ENCODE data around the gene TMEM114.
A peak's percentile ranks its signal among the peaks of the same experiment; 100 is the strongest.

The TMEM114 gene

DNA sequence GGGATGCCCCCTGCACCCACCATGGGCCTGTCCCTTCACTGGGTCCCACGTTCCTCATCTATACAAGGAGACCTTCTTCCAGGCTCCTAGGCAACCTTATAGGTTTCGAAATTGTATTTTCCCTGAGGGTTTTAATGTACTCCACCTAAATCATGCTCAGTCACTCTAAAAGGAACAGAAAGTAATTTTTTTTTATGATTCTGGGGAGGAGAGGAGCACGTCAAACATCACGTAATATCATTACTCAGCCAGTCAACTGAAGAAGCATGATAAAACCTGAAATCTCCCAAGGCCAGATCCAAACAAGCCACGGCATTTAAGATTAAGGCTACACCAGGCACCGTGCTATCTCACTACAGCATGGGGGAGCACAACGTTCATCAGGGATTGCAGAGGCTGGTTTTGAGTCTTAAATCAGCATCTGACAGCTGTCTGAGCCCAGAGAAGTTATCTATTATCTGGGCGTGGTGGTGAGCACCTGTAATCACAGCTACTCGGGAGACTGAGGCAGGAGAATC is 3.9 kb upstream of the TMEM114 start:
- H3K4me3 ChIP-seq (ENCODE audit: low read depth, low read length) = no peak overlapping the region
- DNase-seq (ENCODE audit: low read depth) = no peak
- TF ChIP-seq, protein P1, sequence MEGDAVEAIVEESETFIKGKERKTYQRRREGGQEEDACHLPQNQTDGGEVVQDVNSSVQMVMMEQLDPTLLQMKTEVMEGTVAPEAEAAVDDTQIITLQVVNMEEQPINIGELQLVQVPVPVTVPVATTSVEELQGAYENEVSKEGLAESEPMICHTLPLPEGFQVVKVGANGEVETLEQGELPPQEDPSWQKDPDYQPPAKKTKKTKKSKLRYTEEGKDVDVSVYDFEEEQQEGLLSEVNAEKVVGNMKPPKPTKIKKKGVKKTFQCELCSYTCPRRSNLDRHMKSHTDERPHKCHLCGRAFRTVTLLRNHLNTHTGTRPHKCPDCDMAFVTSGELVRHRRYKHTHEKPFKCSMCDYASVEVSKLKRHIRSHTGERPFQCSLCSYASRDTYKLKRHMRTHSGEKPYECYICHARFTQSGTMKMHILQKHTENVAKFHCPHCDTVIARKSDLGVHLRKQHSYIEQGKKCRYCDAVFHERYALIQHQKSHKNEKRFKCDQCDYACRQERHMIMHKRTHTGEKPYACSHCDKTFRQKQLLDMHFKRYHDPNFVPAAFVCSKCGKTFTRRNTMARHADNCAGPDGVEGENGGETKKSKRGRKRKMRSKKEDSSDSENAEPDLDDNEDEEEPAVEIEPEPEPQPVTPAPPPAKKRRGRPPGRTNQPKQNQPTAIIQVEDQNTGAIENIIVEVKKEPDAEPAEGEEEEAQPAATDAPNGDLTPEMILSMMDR (conservative IDR thresholded peaks at IDR 0.05; ENCODE audit: low read depth, low read length) = no peak

DNA sequence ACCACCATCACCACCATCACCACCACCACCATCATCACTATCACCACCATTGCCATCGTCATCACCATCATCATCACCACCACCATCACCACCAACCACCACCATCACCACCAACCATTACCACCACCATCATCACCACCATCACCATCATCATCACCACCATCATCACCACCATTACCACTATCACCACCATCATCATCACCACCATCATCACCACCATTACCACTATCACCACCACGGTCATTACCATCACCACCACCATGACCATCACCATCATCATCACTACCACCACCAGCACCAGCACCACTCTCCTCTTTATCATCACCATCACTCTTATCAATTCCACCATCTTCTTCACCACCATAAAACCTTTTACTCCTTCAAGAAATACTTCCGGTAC is 1.1 kb upstream of the TMEM114 start:
- H3K4me3 ChIP-seq (ENCODE audit: low read depth, low read length) = no peak overlapping the region
- TF ChIP-seq, protein P1 (conservative IDR thresholded peaks at IDR 0.05; ENCODE audit: low read depth, low read length) = no peak
- no peak for DNase-seq (ENCODE audit: low read depth)

DNA sequence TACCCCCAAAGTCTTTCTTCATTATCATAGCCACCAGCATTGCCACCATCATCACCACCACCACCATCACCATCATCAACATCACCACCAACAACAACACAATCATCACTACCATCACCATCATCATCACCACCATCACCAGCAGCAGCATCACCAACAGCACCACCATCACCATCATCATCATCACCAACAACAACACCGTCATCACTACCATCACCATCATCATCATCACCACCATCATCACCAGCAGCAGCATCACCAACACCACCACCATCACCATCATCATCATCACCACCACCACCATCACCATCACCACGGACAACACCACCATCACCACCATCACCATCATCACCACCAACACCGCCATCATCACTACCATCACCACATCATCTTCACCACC is 500 bp upstream of the TMEM114 start:
- TF ChIP-seq, protein P1 (conservative IDR thresholded peaks at IDR 0.05; ENCODE audit: low read depth, low read length) = no peak
- H3K4me3 ChIP-seq (ENCODE audit: low read depth, low read length) = no peak overlapping the region
- DNase-seq (ENCODE audit: low read depth) = no peak

DNA sequence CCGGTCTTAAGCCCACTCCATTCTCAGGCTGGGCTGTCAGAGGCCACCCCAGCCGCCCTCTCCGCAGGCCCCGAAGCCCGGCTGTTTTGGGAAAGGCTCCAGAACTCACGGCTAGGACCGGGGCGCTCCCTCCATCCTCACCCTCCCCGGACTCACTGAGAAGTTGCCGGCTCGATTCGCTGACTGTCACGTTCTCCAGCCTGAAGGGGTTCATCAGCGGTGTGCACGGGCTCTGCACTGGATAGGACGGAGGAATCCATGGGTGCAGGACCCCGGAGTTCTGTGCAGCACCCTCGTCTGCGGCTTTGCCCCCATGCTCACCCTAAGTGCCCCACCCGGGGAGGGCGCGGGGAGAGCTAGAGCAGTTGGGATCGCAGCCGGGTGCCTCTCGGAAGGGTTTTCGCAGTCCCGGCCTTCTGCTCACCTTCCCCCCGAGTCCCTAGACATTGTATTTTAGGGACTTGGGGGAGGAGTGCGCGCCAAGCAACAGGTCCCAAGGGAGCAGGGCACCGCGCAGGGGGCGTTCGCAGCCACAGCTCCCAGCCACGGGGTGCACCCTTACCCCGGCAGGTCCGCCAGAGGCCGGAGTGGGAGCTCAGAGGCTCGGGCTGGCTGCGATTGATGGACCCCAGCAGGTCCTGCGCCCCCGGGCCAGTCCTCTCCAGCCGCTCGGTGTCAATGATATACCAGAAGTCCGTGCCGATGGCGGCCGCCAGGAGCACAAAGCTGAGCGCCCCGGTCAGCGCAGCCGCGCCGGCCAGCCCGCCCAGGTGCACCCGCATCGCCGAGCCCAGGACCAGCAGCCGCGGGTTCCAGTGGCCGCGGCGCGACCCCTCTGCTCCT is 1.0 kb downstream of the TMEM114 start:
- no peak for DNase-seq (ENCODE audit: low read depth)
- TF ChIP-seq, protein P1 (conservative IDR thresholded peaks at IDR 0.05; ENCODE audit: low read depth, low read length) = no peak
- peak overlapping the region; percentile 39 for H3K4me3 ChIP-seq (ENCODE audit: low read depth, low read length)

DNA sequence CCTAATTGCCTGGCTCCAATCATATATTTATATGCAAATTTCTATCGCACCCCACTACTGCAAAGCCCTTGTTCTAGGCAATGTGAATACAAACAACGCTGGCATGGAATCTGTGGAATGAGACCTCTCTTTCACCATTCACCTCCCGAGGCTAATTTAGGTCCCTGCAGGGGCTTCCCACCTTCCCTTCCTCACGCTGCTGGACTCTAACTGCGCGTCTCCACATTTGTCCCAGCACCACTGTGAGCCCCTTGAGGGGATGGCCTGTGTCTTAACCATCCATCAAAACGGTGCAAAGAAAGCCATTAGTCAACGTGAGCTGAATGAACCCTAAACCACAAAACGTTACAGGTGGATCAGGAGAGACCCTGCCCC is 1.6 kb downstream of the TMEM114 start:
- DNase-seq (ENCODE audit: low read depth) = no peak
- TF ChIP-seq, protein P1 (conservative IDR thresholded peaks at IDR 0.05; ENCODE audit: low read depth, low read length) = no peak
- peak overlapping the region; percentile 39 for H3K4me3 ChIP-seq (ENCODE audit: low read depth, low read length)

DNA sequence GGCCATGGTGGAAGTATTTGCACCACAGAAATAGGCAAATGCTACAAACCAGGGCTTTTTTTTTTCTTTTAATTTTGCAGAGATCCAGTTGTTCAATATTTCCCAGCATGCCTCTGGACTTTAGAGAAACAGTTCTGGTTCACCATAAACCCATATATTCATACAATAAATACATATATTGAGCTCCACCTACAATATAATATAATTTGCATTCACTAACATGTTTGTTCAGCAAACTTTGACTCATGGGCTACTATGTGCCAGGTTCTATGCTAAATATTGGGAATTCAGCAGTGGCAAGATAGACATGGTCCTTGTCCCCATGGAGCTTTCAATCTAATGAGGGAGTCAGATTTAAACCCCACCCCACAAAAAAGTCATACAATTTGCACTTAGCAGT is 3.2 kb downstream of the TMEM114 start:
- DNase-seq (ENCODE audit: low read depth) = no peak
- H3K4me3 ChIP-seq (ENCODE audit: low read depth, low read length) = no peak overlapping the region
- TF ChIP-seq, protein P1 (conservative IDR thresholded peaks at IDR 0.05; ENCODE audit: low read depth, low read length) = no peak

DNA sequence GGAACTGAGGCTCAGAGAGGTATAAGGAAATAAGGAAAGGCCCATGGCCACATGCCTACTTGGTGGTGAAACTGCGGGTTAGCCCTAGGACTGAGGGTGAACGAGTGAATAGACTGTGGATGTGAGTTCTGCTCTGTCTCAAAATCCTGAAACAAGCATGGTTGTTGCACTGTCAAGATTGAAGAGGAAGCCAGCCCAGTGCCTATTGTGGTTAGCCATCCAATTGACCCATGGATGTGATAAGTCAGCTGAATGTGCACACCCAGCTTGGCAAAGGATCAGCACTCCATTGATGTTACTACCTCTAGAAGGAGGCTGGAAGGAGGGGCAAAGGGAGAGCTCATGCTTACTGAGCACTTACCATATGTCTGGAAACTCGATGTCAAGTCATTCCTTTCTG is 4.5 kb downstream of the TMEM114 start:
- TF ChIP-seq, protein P1 (conservative IDR thresholded peaks at IDR 0.05; ENCODE audit: low read depth, low read length) = no peak
- H3K4me3 ChIP-seq (ENCODE audit: low read depth, low read length) = no peak overlapping the region
- no peak for DNase-seq (ENCODE audit: low read depth)

All from choroid plexus epithelial cell (primary cell).